Osteoblast (primary cell): ENCODE measurements around the gene MEF2C. TPM values are rescaled to one million over a fixed set of nuclear protein-coding genes. Genes with fewer than 3 reads are reported as not detected.

ENCODE experiments used
- DNase-seq: peaks from one replicate; pipeline ENCODE4 v3.0.0; 2011; ENCODE audit warnings: low spot score, mixed read lengths; ENCODE audit not compliant: insufficient read length; ENCODE audit errors: missing footprints
- H2AFZ ChIP-seq: 2 replicates; pipeline ENCODE4 v1.6.0; 2011; ENCODE audit warnings: mild to moderate bottlenecking, low read length
- H3K27ac ChIP-seq: 2 replicates; pipeline ENCODE4 v1.5.1; 2011; ENCODE audit warnings: mild to moderate bottlenecking, low read depth, low read length, moderate library complexity
- H3K27me3 ChIP-seq: 2 replicates; pipeline ENCODE4 v1.6.0; 2012; ENCODE audit warnings: mild to moderate bottlenecking, control low read depth, inconsistent platforms, low read length, moderate library complexity; ENCODE audit not compliant: insufficient read depth
- H3K36me3 ChIP-seq: 2 replicates; pipeline ENCODE4 v1.5.1; 2011; ENCODE audit warnings: mild to moderate bottlenecking, low read length, control low read depth, moderate library complexity; ENCODE audit not compliant: insufficient read depth
- H3K4me1 ChIP-seq: 2 replicates; pipeline ENCODE4 v1.5.1; 2011; ENCODE audit warnings: mild to moderate bottlenecking, low read length, control low read depth, moderate library complexity; ENCODE audit not compliant: insufficient read depth
- H3K4me2 ChIP-seq: 2 replicates; pipeline ENCODE4 v1.6.0; 2011; ENCODE audit warnings: mild to moderate bottlenecking, low read length; ENCODE audit not compliant: insufficient read depth
- H3K4me3 ChIP-seq: fragments of 200-600 bp; sonication (generic); 3 replicates; pipeline ENCODE4 v1.5.1; 2012; ENCODE audit warnings: mild to moderate bottlenecking, low read length, inconsistent platforms; ENCODE audit not compliant: insufficient read depth
- H3K79me2 ChIP-seq: 2 replicates; pipeline ENCODE4 v1.6.0; 2012; ENCODE audit warnings: mild to moderate bottlenecking, low read length, control low read depth, inconsistent platforms; ENCODE audit not compliant: insufficient read depth
- H3K9me3 ChIP-seq: 2 replicates; pipeline ENCODE4 v1.5.1; 2011; ENCODE audit warnings: low read depth, low read length, control low read depth
- H4K20me1 ChIP-seq: 2 replicates; pipeline ENCODE4 v1.6.0; 2012; ENCODE audit warnings: mild to moderate bottlenecking, low read length, control low read depth; ENCODE audit not compliant: insufficient read depth
- CTCF ChIP-seq: IDR thresholded peaks from 2 replicates; pipeline ENCODE4 v1.5.1; 2011; ENCODE audit warnings: mild to moderate bottlenecking, low read depth, low read length, moderate library complexity; ENCODE audit errors: extremely low read depth
- total RNA-seq: library from RNA; depleted of rRNA; stranded (reverse); fragments of >200 nt; gene quantifications from 2 replicates; pipeline ENCODE4 v1.2.3, GENCODE V29; 2012

Gene MEF2C
- total RNA-seq, 1 donor: 13.4 TPM

DNA sequence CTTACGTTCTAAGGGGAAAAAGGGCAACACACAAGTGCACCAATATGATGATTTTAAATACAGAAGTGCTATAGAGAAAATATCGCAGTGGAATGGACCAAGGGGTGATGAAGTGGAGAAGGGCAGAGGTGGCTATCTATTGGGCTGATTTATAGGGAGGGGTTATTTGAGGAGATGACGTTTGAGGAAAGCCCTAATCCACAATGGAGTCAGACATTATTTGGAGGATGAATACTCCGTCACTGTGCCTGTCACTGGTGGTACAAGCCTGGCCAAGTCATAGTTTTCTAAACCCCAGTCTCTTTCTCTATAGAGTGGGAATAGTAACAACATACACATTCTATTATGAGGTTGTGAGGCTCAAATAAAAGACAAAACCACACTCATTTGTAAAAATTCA is 48.5 kb downstream of the MEF2C start:
- H3K79me2 ChIP-seq: peaks cover 3% of the 10 kb centered on the region
- H3K4me3 ChIP-seq: no peak overlapping the region
- H3K4me2 ChIP-seq: no peak overlapping the region
- peaks cover 15% of the 10 kb centered on the region for H3K4me1 ChIP-seq
- no peaks in the 10 kb centered on the region for H3K9me3 ChIP-seq
- H3K27ac ChIP-seq: no peak overlapping the region
- H2AFZ ChIP-seq: no peak overlapping the region
- no peak for DNase-seq
- no peaks in the 10 kb centered on the region for H3K36me3 ChIP-seq
- H3K27me3 ChIP-seq: no peaks in the 10 kb centered on the region
- no peaks in the 10 kb centered on the region for H4K20me1 ChIP-seq
- no peak for TF ChIP-seq CTCF

DNA sequence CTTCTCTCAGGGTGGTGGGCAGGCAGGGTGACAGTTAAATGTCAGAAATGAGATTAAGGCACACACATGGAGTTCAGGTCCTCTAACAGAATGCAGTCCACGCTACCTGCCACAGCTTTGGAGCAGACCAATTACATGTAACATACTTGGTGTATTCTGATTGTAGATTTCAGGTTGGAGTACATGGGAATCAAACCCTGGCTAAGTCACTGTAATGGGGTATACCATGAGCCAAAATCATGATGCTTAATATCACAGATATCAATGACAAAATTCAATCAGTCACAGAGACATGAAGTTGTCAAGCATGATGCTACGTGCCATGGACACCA is 48.9 kb downstream of the MEF2C start:
- no peaks in the 10 kb centered on the region for H3K27me3 ChIP-seq
- DNase-seq: no peak
- no peaks in the 10 kb centered on the region for H4K20me1 ChIP-seq
- peaks cover 5% of the 10 kb centered on the region for H3K79me2 ChIP-seq
- no peak overlapping the region for H3K4me3 ChIP-seq
- H3K36me3 ChIP-seq: no peaks in the 10 kb centered on the region
- H3K27ac ChIP-seq: peak overlapping the region; percentile 79
- no peak for TF ChIP-seq CTCF
- H3K9me3 ChIP-seq: no peaks in the 10 kb centered on the region
- peak overlapping the region; percentile 66 for H2AFZ ChIP-seq
- peak overlapping the region; percentile 74 for H3K4me2 ChIP-seq
- H3K4me1 ChIP-seq: peaks cover 15% of the 10 kb centered on the region

DNA sequence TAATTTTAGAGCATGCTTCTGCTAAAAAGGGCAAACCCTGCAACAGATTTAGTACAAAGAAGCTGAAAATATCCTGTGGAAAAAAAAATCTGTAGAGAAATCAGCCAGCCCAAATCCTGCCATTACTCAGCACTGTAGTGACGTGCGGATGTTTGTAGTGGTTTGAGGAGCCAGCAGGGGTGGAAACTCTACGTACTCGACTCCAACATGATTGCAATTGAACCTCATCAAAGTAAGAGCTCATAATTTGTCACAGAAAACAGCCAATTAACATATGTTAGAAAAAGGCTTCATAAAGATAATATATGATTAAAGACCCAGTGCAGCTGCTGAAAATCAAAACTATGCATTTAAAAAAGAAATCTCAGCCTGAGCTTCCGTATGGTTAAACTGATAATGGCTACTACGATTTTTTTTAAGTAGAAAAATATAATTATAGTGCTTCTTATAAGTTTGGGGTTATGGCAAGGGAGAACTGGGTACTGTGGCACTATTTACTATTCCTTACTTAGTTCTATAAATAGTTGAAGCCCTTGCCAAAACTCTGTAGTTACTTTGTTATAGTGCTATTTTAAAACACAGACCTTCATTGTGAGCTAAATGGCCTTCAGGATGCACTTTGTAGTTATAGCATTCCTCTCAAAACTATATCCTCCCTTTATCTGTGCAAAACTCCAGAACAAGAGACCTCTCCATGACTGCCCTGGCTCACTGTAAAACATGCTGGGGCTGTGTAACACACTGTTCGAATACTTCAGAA is 49.4 kb downstream of the MEF2C start:
- no peaks in the 10 kb centered on the region for H4K20me1 ChIP-seq
- peak; percentile 78 for DNase-seq
- no peaks in the 10 kb centered on the region for H3K27me3 ChIP-seq
- no peaks in the 10 kb centered on the region for H3K36me3 ChIP-seq
- H3K9me3 ChIP-seq: no peaks in the 10 kb centered on the region
- H2AFZ ChIP-seq: peak overlapping the region; percentile 66
- H3K27ac ChIP-seq: peak overlapping the region; percentile 79
- no peak for TF ChIP-seq CTCF
- peaks cover 6% of the 10 kb centered on the region for H3K79me2 ChIP-seq
- H3K4me2 ChIP-seq: peak overlapping the region; percentile 74
- H3K4me1 ChIP-seq: peaks cover 15% of the 10 kb centered on the region
- peak overlapping the region; percentile 48 for H3K4me3 ChIP-seq

- Histone ChIP-seq H3K4me2 (no peak overlapping the region), H3K79me2 (peaks cover 6% of the 10 kb centered on the region), H3K36me3 (no peaks in the 10 kb centered on the region), H4K20me1 (no peaks in the 10 kb centered on the region), H2AFZ (no peak overlapping the region), H3K27me3 (no peaks in the 10 kb centered on the region), H3K27ac (no peak overlapping the region), H3K4me1 (peaks cover 28% of the 10 kb centered on the region), H3K9me3 (no peaks in the 10 kb centered on the region), H3K4me3 (no peak overlapping the region)
- no peak for TF ChIP-seq CTCF
- DNase-seq: no peak
These were observed 51.2 kb downstream of the MEF2C start for GRCh38 chr5:88831816-88832215.
